Liver (tissue), 3 donors: ENCODE results near the gene KRT4.

Experiments
- ATF3 ChIP-seq: IDR thresholded peaks from 2 replicates; pipeline ENCODE4 v1.6.1; 2016; ENCODE audit warnings: antibody characterized with exemption
- CTCF ChIP-seq: fragments of 150-350 bp; IDR thresholded peaks from 2 replicates; pipeline ENCODE4 v1.5.1; 2017; ENCODE audit warnings: improper control_type of control experiment, low read depth, low read length; ENCODE audit not compliant: missing input control
- GABPA ChIP-seq, 2 donors: IDR thresholded peaks in 1 of 2; conservative IDR thresholded peaks in 1 of 2; 2 replicates each; pipeline ENCODE4 v1.6.1; 2016; ENCODE audit warnings: antibody characterized with exemption in 2 of 2, mild to moderate bottlenecking in 1 of 2, moderate library complexity in 1 of 2
- HNF4A ChIP-seq, 2 donors: conservative IDR thresholded peaks; 2 replicates each; pipeline ENCODE4 v1.6.1; 2016; ENCODE audit warnings: antibody characterized with exemption in 2 of 2, mild to moderate bottlenecking in 2 of 2
- HNF4G ChIP-seq: IDR thresholded peaks from 2 replicates; pipeline ENCODE4 v1.6.1; 2016; ENCODE audit warnings: antibody characterized with exemption
- JUND ChIP-seq, 2 donors: IDR thresholded peaks; 2 replicates each; pipeline ENCODE4 v1.6.1; 2016; ENCODE audit warnings: antibody characterized with exemption in 2 of 2
- MAX ChIP-seq: IDR thresholded peaks from 2 replicates; pipeline ENCODE4 v1.6.1; 2016; ENCODE audit warnings: antibody characterized with exemption
- RAD21 ChIP-seq, 2 donors: IDR thresholded peaks; 2 replicates each; pipeline ENCODE4 v1.6.1; 2016; ENCODE audit warnings: antibody characterized with exemption in 2 of 2, mild to moderate bottlenecking in 2 of 2
- RXRA ChIP-seq, 2 donors: IDR thresholded peaks; 2 replicates each; pipeline ENCODE4 v1.6.1; 2017 to 2018; ENCODE audit warnings: antibody characterized with exemption in 2 of 2, mild to moderate bottlenecking in 1 of 2
- SP1 ChIP-seq: IDR thresholded peaks from 2 replicates; pipeline ENCODE4 v1.6.1; 2018; ENCODE audit warnings: antibody characterized with exemption, mild to moderate bottlenecking
- TAF1 ChIP-seq: conservative IDR thresholded peaks from 2 replicates; pipeline ENCODE4 v1.6.1; 2016; ENCODE audit warnings: antibody characterized with exemption, mild to moderate bottlenecking
- YY1 ChIP-seq: IDR thresholded peaks from 2 replicates; pipeline ENCODE4 v1.6.1; 2016; ENCODE audit warnings: antibody characterized with exemption, mild to moderate bottlenecking
- TF ChIP-seq, protein P1 (sequence below): IDR thresholded peaks from 2 replicates; pipeline ENCODE4 v1.6.1; 2016; ENCODE audit warnings: antibody characterized with exemption
- TF ChIP-seq, protein P2 (sequence below): IDR thresholded peaks from 2 replicates; pipeline ENCODE4 v1.6.1; 2016; ENCODE audit warnings: antibody characterized with exemption, mild to moderate bottlenecking
- donor health status: healthy.
- donor health status: healthy.

DNA sequence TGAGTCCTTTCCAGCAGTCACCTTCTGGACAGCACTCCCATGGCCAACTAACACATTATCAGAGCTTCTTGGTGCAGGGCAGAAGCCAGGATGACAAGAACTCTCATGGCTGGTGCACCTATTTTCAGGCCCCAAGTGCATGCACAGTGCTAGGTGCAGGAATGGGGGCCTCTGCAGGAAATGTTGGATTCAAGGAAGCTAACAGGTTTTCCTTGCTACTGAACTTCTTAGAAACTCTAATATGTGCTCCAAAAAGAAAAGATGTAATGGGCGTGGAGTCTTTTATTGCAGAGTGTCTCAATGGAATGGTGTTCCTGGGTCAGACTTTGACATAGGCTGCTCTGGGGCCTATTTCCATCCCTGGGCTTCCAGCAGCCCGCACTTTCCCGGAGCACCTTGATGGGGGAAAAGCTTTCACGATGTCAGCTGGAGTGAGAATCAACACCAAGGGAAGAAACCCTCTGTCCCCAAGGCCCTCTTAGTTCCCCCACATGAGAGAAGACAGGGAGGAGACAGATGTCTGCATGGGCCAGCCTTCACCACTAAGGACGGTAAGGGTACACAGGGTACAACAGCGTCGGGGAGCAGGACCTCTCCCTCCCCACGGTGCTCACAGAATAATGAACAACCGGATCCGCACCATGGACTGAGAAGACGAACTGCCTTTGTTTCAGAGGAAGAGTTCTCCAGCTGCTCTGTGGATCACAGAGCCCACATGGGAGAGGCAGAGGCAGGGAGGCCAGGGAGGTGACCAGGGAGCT lies 24.9 kb downstream of the KRT4 start:
- TF ChIP-seq HNF4G, result no peak
- no peak for TF ChIP-seq RAD21 (IDR thresholded peaks at IDR 0.05)
- TF ChIP-seq CTCF, result no peak
- no peak for TF ChIP-seq SP1
- TF ChIP-seq, protein P1, sequence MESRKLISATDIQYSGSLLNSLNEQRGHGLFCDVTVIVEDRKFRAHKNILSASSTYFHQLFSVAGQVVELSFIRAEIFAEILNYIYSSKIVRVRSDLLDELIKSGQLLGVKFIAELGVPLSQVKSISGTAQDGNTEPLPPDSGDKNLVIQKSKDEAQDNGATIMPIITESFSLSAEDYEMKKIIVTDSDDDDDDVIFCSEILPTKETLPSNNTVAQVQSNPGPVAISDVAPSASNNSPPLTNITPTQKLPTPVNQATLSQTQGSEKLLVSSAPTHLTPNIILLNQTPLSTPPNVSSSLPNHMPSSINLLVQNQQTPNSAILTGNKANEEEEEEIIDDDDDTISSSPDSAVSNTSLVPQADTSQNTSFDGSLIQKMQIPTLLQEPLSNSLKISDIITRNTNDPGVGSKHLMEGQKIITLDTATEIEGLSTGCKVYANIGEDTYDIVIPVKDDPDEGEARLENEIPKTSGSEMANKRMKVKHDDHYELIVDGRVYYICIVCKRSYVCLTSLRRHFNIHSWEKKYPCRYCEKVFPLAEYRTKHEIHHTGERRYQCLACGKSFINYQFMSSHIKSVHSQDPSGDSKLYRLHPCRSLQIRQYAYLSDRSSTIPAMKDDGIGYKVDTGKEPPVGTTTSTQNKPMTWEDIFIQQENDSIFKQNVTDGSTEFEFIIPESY, result no peak
- TF ChIP-seq TAF1, result no peak
- no peak for TF ChIP-seq RXRA (IDR thresholded peaks at IDR 0.05)
- TF ChIP-seq, protein P2, sequence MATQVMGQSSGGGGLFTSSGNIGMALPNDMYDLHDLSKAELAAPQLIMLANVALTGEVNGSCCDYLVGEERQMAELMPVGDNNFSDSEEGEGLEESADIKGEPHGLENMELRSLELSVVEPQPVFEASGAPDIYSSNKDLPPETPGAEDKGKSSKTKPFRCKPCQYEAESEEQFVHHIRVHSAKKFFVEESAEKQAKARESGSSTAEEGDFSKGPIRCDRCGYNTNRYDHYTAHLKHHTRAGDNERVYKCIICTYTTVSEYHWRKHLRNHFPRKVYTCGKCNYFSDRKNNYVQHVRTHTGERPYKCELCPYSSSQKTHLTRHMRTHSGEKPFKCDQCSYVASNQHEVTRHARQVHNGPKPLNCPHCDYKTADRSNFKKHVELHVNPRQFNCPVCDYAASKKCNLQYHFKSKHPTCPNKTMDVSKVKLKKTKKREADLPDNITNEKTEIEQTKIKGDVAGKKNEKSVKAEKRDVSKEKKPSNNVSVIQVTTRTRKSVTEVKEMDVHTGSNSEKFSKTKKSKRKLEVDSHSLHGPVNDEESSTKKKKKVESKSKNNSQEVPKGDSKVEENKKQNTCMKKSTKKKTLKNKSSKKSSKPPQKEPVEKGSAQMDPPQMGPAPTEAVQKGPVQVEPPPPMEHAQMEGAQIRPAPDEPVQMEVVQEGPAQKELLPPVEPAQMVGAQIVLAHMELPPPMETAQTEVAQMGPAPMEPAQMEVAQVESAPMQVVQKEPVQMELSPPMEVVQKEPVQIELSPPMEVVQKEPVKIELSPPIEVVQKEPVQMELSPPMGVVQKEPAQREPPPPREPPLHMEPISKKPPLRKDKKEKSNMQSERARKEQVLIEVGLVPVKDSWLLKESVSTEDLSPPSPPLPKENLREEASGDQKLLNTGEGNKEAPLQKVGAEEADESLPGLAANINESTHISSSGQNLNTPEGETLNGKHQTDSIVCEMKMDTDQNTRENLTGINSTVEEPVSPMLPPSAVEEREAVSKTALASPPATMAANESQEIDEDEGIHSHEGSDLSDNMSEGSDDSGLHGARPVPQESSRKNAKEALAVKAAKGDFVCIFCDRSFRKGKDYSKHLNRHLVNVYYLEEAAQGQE, result no peak
- TF ChIP-seq HNF4A (conservative IDR thresholded peaks at IDR 0.05), result no peak
- no peak for TF ChIP-seq JUND (IDR thresholded peaks at IDR 0.05)
- TF ChIP-seq ATF3, result no peak
- no peak for TF ChIP-seq GABPA (IDR thresholded peaks at IDR 0.05 in 1 of 2, conservative IDR thresholded peaks at IDR 0.05 in 1 of 2)
- TF ChIP-seq MAX, result no peak
- TF ChIP-seq YY1, result no peak
